PFSK-1 (cell line): ENCODE results near the gene NMBR.

ENCODE experiments used
- FOXP2 ChIP-seq: optimal IDR thresholded peaks from 2 replicates; pipeline ENCODE3; 2011; ENCODE audit warnings: borderline replicate concordance, control low read depth, inconsistent platforms; ENCODE audit not compliant: insufficient read depth; ENCODE audit errors: extremely low read length, extremely low read depth
- POLR2AphosphoS5 ChIP-seq: IDR thresholded peaks from 2 replicates; pipeline ENCODE4 v1.6.1; 2012; ENCODE audit warnings: low read depth, mild to moderate bottlenecking, control low read depth, low read length, moderate library complexity
- SIN3A ChIP-seq: IDR thresholded peaks from 2 replicates; pipeline ENCODE4 v1.6.1; 2012; ENCODE audit warnings: mild to moderate bottlenecking, low read length, moderate library complexity, borderline replicate concordance; ENCODE audit not compliant: insufficient read depth
- TAF1 ChIP-seq: IDR thresholded peaks from 2 replicates; pipeline ENCODE4 v1.6.1; 2012; ENCODE audit warnings: low read length, control low read depth, borderline replicate concordance; ENCODE audit not compliant: insufficient read depth
- TF ChIP-seq, protein P1 (sequence below), 2 experiments: IDR thresholded peaks; 2 replicates each; pipeline versions ENCODE4 v1.6.1 to v1.8.0; 2011 to 2012; ENCODE audit warnings: low read depth in 2 of 2, low read length in 2 of 2, control low read depth in 1 of 2, inconsistent platforms in 1 of 2, mild to moderate bottlenecking in 1 of 2, moderate library complexity in 1 of 2; ENCODE audit not compliant: insufficient read depth in 1 of 2

The NMBR gene

DNA sequence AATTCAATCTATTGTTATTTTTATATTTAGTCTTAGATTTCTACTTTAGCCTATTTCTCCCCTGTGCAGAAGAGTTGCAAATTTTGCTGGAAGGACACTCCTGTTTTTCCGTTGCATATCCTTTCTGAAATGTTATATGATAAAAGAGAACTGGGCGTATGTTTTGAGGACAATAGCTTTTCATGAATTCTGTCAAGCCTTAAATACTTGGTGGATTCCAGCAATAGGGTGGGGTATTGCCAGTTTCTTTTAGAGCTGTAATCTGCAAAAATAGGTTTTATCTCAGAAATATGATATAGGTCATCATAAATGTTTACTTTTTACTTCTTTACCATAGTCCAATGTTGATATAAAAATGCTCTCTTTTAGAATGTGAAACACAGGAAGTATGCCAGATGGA, 42.1 kb upstream of the NMBR start:
- TF ChIP-seq, protein P1, sequence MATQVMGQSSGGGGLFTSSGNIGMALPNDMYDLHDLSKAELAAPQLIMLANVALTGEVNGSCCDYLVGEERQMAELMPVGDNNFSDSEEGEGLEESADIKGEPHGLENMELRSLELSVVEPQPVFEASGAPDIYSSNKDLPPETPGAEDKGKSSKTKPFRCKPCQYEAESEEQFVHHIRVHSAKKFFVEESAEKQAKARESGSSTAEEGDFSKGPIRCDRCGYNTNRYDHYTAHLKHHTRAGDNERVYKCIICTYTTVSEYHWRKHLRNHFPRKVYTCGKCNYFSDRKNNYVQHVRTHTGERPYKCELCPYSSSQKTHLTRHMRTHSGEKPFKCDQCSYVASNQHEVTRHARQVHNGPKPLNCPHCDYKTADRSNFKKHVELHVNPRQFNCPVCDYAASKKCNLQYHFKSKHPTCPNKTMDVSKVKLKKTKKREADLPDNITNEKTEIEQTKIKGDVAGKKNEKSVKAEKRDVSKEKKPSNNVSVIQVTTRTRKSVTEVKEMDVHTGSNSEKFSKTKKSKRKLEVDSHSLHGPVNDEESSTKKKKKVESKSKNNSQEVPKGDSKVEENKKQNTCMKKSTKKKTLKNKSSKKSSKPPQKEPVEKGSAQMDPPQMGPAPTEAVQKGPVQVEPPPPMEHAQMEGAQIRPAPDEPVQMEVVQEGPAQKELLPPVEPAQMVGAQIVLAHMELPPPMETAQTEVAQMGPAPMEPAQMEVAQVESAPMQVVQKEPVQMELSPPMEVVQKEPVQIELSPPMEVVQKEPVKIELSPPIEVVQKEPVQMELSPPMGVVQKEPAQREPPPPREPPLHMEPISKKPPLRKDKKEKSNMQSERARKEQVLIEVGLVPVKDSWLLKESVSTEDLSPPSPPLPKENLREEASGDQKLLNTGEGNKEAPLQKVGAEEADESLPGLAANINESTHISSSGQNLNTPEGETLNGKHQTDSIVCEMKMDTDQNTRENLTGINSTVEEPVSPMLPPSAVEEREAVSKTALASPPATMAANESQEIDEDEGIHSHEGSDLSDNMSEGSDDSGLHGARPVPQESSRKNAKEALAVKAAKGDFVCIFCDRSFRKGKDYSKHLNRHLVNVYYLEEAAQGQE (IDR thresholded peaks at IDR 0.05; ENCODE audit: insufficient read depth in 1 of 2, low read depth in 2 of 2, low read length in 2 of 2): no peak
- TF ChIP-seq FOXP2 (no peak), POLR2AphosphoS5 (no peak), SIN3A (no peak), TAF1 (no peak)

DNA sequence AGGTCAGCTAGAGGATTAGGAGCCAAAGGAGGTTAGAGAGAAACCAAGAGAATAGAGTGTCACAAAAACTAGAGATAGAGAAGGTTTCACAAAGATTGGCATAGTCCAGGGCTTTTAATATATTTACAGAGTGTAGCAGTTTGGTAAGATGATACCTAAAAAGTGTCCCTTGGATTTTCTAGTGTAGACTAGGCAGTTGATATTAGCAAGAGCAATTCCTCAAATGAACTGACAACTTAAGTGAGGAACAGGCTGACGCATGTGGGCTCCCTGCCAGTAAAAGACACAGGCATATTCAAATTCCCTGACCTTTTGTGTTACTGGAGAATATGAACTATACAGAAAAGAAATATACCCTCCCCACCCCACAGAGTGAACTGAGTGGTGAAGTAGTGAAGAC, 40.3 kb upstream of the NMBR start:
- TF ChIP-seq, protein P1 (IDR thresholded peaks at IDR 0.05; ENCODE audit: insufficient read depth in 1 of 2, low read depth in 2 of 2, low read length in 2 of 2): no peak
- TF ChIP-seq TAF1: no peak
- no peak for TF ChIP-seq POLR2AphosphoS5
- no peak for TF ChIP-seq FOXP2
- TF ChIP-seq SIN3A: no peak

DNA sequence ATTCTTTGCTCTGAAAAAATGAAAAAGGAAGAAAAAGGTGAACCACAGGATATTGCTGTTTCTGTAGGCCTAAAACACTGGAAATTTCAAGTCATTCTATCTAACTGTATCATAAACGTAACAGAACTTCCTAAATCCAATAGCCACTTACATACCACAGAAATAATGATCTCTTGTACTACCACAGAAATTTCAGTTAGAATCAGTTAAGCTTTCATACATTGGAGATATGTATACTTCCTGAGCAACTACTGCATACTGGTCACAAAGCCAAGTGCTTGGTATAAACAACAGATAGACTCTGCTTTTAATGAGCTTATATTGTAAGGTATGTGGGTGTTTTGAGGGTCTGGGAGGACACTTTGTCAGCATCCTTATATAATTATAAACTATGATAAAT, 38.7 kb upstream of the NMBR start:
- TF ChIP-seq FOXP2: no peak
- no peak for TF ChIP-seq POLR2AphosphoS5
- TF ChIP-seq TAF1: no peak
- TF ChIP-seq SIN3A: no peak
- TF ChIP-seq, protein P1 (IDR thresholded peaks at IDR 0.05; ENCODE audit: insufficient read depth in 1 of 2, low read depth in 2 of 2, low read length in 2 of 2): no peak

DNA sequence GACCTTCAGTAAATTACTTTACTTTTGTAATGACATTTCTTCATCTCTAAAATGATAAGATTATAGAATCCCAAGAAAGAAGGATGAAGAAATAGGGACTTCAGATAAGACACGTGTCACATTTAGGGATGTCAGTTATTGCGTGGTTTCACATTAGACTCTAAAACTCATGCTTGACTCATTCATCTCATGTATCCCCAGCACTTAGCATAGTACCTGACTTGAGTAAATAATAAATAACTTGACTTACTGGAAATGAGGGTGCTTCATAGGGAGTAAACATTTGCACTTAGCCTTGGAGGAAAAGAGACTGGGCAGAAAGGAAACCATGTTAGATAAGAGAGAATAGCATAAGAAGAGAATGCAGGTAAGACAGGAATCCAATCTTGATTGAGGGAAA, 37.4 kb upstream of the NMBR start:
- TF ChIP-seq POLR2AphosphoS5 (no peak), FOXP2 (no peak), TAF1 (no peak), SIN3A (no peak)
- TF ChIP-seq, protein P1 (IDR thresholded peaks at IDR 0.05; ENCODE audit: insufficient read depth in 1 of 2, low read depth in 2 of 2, low read length in 2 of 2): no peak

DNA sequence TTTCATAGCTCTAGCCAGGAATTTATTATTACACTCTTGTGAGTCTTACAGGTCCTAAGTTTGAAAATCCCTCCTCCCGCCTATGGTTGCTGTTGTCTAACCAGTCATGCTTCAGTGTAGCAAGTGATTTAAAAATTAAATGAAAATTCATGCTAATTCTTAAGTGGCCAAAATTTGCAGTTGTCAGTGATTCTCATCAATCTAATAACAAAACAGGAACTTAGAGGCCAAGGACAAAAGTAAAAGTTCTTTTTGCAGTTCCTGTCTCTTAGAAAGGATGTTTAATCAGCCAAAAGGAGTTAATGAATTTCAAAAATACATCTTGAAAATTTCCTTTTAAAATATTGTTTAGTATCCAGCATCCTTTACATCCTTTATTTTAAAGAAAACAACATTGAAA, 36.4 kb upstream of the NMBR start:
- TF ChIP-seq FOXP2: no peak
- TF ChIP-seq TAF1: no peak
- TF ChIP-seq, protein P1 (IDR thresholded peaks at IDR 0.05; ENCODE audit: insufficient read depth in 1 of 2, low read depth in 2 of 2, low read length in 2 of 2): no peak
- TF ChIP-seq POLR2AphosphoS5: no peak
- no peak for TF ChIP-seq SIN3A
